GM12878 (cell line): Measurements from ENCODE around the gene CCDC78. TPM values are rescaled to one million over a fixed set of nuclear protein-coding genes. Genes with fewer than 3 reads are reported as not detected.

Source experiments
- ATAC-seq: fragments of 200-7000 bp; cut with Tn5 transposase; 3 replicates; pipeline ENCODE4 v1.9.1; 2020; ENCODE audit warnings: mild to moderate bottlenecking, moderate library complexity
- BruUV-seq: library from RNA; stranded (reverse); fragments of 400-500 nt; replicated peaks from 2 replicates; lab custom pipeline; 2021; lab: Mats Ljungman, UMichigan
- CTCF ChIA-PET: fragments of 300-600 bp; sonication (Branson Sonifier 250); formaldehyde crosslinking; extraction: SDS; loops from one replicate; lab custom pipeline; 2021; ENCODE audit warnings: inconsistent platforms; lab: Yijun Ruan, JAX
- POLR2A ChIA-PET: fragments of 350-600 bp; formaldehyde crosslinking; extraction: SDS; loops from one replicate; lab custom pipeline; 2021; ENCODE audit warnings: inconsistent platforms; lab: Charles Lee
- RAD21 ChIA-PET: fragments of 300-600 bp; sonication (Branson Sonifier 250); formaldehyde crosslinking; loops from one replicate; lab custom pipeline; 2023; ENCODE audit warnings: antibody characterized with exemption; ENCODE audit not compliant: unreplicated experiment; lab: Charles Lee
- SMC1A ChIA-PET: fragments of 300-600 bp; sonication (Branson Sonifier 250); formaldehyde crosslinking; loops from one replicate; lab custom pipeline; 2023; ENCODE audit not compliant: unreplicated experiment, uncharacterized antibody; lab: Charles Lee
- DNase-seq: peaks from one replicate; pipeline ENCODE4 v3.0.0-alpha.2; 2011; ENCODE audit warnings: low read depth, low spot score
- FAIRE-seq: peaks from 3 replicates; lab custom pipeline; 2011; peaks lifted over from hg19 to GRCh38; lab: Jason Lieb, UNC
- H2AFZ ChIP-seq: 2 replicates; pipeline ENCODE4 v1.6.0; 2011; ENCODE audit warnings: low read depth, low read length, control low read depth; ENCODE audit not compliant: control insufficient read depth
- H3K27ac ChIP-seq: 2 replicates; pipeline ENCODE4 v1.5.1; 2011; ENCODE audit warnings: control low read depth; ENCODE audit not compliant: control insufficient read depth, insufficient read depth
- H3K27me3 ChIP-seq, 2 experiments: replicated peaks in 1 of 2; 2 replicates each; pipeline versions ENCODE4 v1.6.0 to v1.6.1; 2011; ENCODE audit warnings: low read length in 1 of 2; ENCODE audit not compliant: control insufficient read depth in 2 of 2, insufficient read depth in 2 of 2
- H3K36me3 ChIP-seq, 2 experiments: 2 replicates each; pipeline ENCODE4 v1.5.1; 2011; ENCODE audit warnings: low read length in 1 of 2; ENCODE audit not compliant: control insufficient read depth in 2 of 2, insufficient read depth in 2 of 2
- H3K4me1 ChIP-seq: 2 replicates; pipeline ENCODE4 v1.6.1; 2011; ENCODE audit warnings: mild to moderate bottlenecking, low read length, moderate library complexity, mixed read lengths; ENCODE audit not compliant: control insufficient read depth, insufficient read depth
- H3K4me2 ChIP-seq: 2 replicates; pipeline ENCODE4 v1.6.0; 2011; ENCODE audit warnings: control low read depth; ENCODE audit not compliant: control insufficient read depth, insufficient read depth
- H3K4me3 ChIP-seq: fragments of 200-600 bp; sonication (generic); 2 replicates; pipeline ENCODE4 v1.5.1; 2016
- H3K79me2 ChIP-seq: 2 replicates; pipeline ENCODE4 v1.6.0; 2011; ENCODE audit warnings: low read length; ENCODE audit not compliant: control insufficient read depth, insufficient read depth
- H3K9ac ChIP-seq: 2 replicates; pipeline ENCODE4 v1.8.0; 2011; ENCODE audit warnings: low read length, control low read depth, mixed read lengths; ENCODE audit not compliant: control insufficient read depth, insufficient read depth
- H3K9me3 ChIP-seq: replicated peaks from 3 replicates; pipeline ENCODE4 v1.5.1; 2011; ENCODE audit warnings: mild to moderate bottlenecking, low read length; ENCODE audit not compliant: control insufficient read depth, insufficient read depth
- H4K20me1 ChIP-seq: 2 replicates; pipeline ENCODE4 v1.6.0; 2011; ENCODE audit not compliant: control insufficient read depth, insufficient read depth
- CBFB ChIP-seq: IDR thresholded peaks from 2 replicates; pipeline ENCODE4 v1.6.1; 2016; ENCODE audit warnings: antibody characterized with exemption, low read depth
- ZNF622 ChIP-seq: fragments of 450-650 bp; IDR thresholded peaks from 2 replicates; pipeline ENCODE4 v1.6.1; 2017; ENCODE audit warnings: mild to moderate bottlenecking, inconsistent platforms
- WGBS: methylation state at CpG from one replicate; pipeline ENCODE4 v1.1.6; 2016; ENCODE audit warnings: low lambda C conversion rate; ENCODE audit not compliant: insufficient replicate concordance, insufficient coverage; ENCODE audit errors: missing lambda C conversion rate; 5-methylcytosine and 5-hydroxymethylcytosine counted together
- in situ Hi-C: fragments of 300-500 bp; cut with MboI; formaldehyde crosslinking; loops from 9 replicates; pipeline ENCODE4 v1.14.3; 2018; ENCODE audit warnings: mixed read lengths
- intact Hi-C: fragments of 100-400 bp; cut with micrococcal nuclease; formaldehyde crosslinking; loops from one replicate; pipeline ENCODE4 v1.14.2; 2022; ENCODE audit not compliant: unreplicated experiment
- polyA plus RNA-seq, 11 experiments: library from polyadenylated mRNA; depleted of rRNA in 4 of 11; unstranded in 6 of 11; stranded (reverse) in 5 of 11; fragments of >200 nt; fragmentation: Nextera tagmentation in 4 of 11; fragmentation: Illumina TruSeq in 1 of 11; extraction: Ambion mirVana in 4 of 11; extraction: Trizol in 1 of 11; gene quantifications; 1 replicate in 1 of 11; 2 replicates in 10 of 11; pipeline versions ENCODE4 v1.2.1 to v1.2.3, GENCODE V29; 2011 to 2016; ENCODE audit warnings: inconsistent platforms in 2 of 11, missing spikeins in 2 of 11, low read depth in 1 of 11
- total RNA-seq, 4 experiments: library from RNA; depleted of rRNA in 3 of 4; stranded (reverse); fragments of >200 nt in 3 of 4; fragmentation: Illumina TruSeq in 1 of 4; extraction: Trizol in 1 of 4; gene quantifications; 2 replicates each; pipeline versions ENCODE4 v1.2.1 to v1.2.3, GENCODE V29; 2013 to 2021
- TF ChIP-seq, protein P1 (sequence below): IDR thresholded peaks from 2 replicates; pipeline ENCODE4 v1.6.1; 2012; ENCODE audit warnings: low read depth, low read length, improper control_type of control experiment
- TF ChIP-seq, protein P2 (sequence below): fragments of 450-650 bp; IDR thresholded peaks from 2 replicates; pipeline ENCODE4 v1.6.1; 2016; ENCODE audit warnings: mild to moderate bottlenecking
- TF ChIP-seq, protein P3 (sequence below), 3 experiments: IDR thresholded peaks in 2 of 3; conservative IDR thresholded peaks in 1 of 3; 2 replicates each; pipeline ENCODE4 v1.5.1; 2011; ENCODE audit warnings: low read depth in 3 of 3, low read length in 3 of 3, mild to moderate bottlenecking in 3 of 3, control low read depth in 2 of 3, moderate library complexity in 2 of 3, inconsistent platforms in 1 of 3, mixed read lengths in 1 of 3; ENCODE audit not compliant: control insufficient read depth in 2 of 3, insufficient read depth in 1 of 3; ENCODE audit errors: extremely low read depth in 1 of 3

Gene CCDC78
- total and polyA plus RNA-seq, 10 of the 15 experiments (the other 5 are each of a cell fraction or from before 2014, with no cell fraction given) = 0.10 to 26.2 (median 5.4) TPM

DNA sequence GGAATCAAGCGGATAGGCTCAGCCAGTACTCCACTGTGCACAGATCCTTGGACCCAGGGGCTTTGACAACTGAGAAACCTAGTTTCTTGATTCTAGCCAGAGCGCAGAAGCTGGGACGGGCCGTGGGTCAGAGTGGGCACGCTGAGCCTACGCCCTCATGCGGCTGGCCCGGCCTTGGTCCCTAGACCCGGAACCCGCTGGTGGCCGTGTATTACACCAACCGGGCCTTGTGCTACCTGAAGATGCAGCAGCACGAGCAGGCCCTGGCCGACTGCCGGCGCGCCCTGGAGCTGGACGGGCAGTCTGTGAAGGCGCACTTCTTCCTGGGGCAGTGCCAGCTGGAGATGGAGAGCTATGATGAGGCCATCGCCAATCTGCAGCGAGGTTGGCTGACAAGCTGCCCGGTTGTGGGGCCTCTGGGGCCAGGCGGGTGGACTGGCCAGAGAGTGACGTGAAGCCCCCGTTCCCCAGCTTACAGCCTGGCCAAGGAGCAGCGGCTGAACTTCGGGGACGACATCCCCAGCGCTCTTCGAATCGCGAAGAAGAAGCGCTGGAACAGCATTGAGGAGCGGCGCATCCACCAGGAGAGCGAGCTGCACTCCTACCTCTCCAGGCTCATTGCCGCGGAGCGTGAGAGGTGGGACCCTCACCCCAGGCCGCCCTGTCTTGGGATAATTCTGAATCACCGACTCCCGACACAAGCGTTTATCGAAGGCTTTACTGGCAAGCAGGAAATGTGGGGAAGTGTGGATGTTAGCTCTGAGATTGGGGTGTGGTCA lies 45.1 kb downstream of the CCDC78 start:
- no TSS peak for BruUV-seq
- H3K4me2 ChIP-seq = peak overlapping the region; percentile 98
- peaks cover 6 to 9% of the 10 kb centered on the region in 2 experiments; a peak in 2 of 4 replicates for H3K36me3 ChIP-seq
- no peak for DNase-seq
- ATAC-seq = no peak
- ChIA-PET POLR2A (interaction anchor here (1.0 to 2.0 kb wide), 6 partner anchors 9 to 41 kb away, joined by 3 to 13 read pairs (median 4); partner anchors contain the start of genes RHOT2 and WDR24), CTCF (interaction anchor here (1.0 to 1.5 kb wide), 2 partner anchors 9 to 14 kb away, joined by 3 to 4 read pairs; partner anchors contain the start of genes RHOT2 and WDR24), SMC1A (no interaction called here), RAD21 (interaction anchor here (0.6 to 1.2 kb wide), 4 partner anchors 9 to 99 kb away, joined by 3 to 4 read pairs (median 3); partner anchors contain the start of genes ANTKMT and WDR24)
- peaks cover 6% of the 10 kb centered on the region; the same call in 1 of the 2 replicates for H4K20me1 ChIP-seq
- WGBS = 52% methylated on average over 44 of the region's 44 CpGs
- TF ChIP-seq, protein P1, sequence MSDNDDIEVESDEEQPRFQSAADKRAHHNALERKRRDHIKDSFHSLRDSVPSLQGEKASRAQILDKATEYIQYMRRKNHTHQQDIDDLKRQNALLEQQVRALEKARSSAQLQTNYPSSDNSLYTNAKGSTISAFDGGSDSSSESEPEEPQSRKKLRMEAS = no peak
- no peak for TF ChIP-seq ZNF622
- TF ChIP-seq, protein P2, sequence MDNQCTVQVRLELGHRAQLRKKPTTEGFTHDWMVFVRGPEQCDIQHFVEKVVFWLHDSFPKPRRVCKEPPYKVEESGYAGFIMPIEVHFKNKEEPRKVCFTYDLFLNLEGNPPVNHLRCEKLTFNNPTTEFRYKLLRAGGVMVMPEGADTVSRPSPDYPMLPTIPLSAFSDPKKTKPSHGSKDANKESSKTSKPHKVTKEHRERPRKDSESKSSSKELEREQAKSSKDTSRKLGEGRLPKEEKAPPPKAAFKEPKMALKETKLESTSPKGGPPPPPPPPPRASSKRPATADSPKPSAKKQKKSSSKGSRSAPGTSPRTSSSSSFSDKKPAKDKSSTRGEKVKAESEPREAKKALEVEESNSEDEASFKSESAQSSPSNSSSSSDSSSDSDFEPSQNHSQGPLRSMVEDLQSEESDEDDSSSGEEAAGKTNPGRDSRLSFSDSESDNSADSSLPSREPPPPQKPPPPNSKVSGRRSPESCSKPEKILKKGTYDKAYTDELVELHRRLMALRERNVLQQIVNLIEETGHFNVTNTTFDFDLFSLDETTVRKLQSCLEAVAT = 0 out of 2 replicates have a peak, but pooled peaks have one; percentile 50
- TF ChIP-seq CBFB = 0 out of 2 replicates have a peak, but pooled peaks have one; percentile 11
- TF ChIP-seq, protein P3, sequence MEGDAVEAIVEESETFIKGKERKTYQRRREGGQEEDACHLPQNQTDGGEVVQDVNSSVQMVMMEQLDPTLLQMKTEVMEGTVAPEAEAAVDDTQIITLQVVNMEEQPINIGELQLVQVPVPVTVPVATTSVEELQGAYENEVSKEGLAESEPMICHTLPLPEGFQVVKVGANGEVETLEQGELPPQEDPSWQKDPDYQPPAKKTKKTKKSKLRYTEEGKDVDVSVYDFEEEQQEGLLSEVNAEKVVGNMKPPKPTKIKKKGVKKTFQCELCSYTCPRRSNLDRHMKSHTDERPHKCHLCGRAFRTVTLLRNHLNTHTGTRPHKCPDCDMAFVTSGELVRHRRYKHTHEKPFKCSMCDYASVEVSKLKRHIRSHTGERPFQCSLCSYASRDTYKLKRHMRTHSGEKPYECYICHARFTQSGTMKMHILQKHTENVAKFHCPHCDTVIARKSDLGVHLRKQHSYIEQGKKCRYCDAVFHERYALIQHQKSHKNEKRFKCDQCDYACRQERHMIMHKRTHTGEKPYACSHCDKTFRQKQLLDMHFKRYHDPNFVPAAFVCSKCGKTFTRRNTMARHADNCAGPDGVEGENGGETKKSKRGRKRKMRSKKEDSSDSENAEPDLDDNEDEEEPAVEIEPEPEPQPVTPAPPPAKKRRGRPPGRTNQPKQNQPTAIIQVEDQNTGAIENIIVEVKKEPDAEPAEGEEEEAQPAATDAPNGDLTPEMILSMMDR (IDR thresholded peaks at IDR 0.05 in 2 of 3, conservative IDR thresholded peaks at IDR 0.05 in 1 of 3; ENCODE audit: control insufficient read depth in 2 of 3, extremely low read depth in 1 of 3, insufficient read depth in 1 of 3, low read depth in 3 of 3, low read length in 3 of 3) = peak in 2 of 3 experiments; percentile 7 to 15; a peak in 1 of 6 replicates
- H3K79me2 ChIP-seq = peaks cover 24% of the 10 kb centered on the region
- H3K9me3 ChIP-seq = no peaks in the 10 kb centered on the region
- intact Hi-C loops (loop anchor here (5.0 kb wide), 1 partner anchor 44 kb away; the partner anchor contains the start of gene METTL26), in situ Hi-C loops (no loop called here)
- no peak overlapping the region for H2AFZ ChIP-seq
- H3K9ac ChIP-seq = peak overlapping the region; percentile 88
- H3K4me3 ChIP-seq = peak overlapping the region; percentile 77
- FAIRE-seq = no peak
- H3K27ac ChIP-seq = peak overlapping the region; percentile 53; the same call in 1 of the 2 replicates
- H3K4me1 ChIP-seq = peaks cover 15% of the 10 kb centered on the region
- no peaks in the 10 kb centered on the region for H3K27me3 ChIP-seq
